Ovary (tissue), 3 donors: ENCODE results near the gene PPIL4.

ENCODE experiments used
- CTCF ChIP-seq, 3 donors: fragments of 450-650 bp in 2 of 3; fragments of 200-600 bp in 1 of 3; IDR thresholded peaks; one replicate each; pipeline versions ENCODE4 v1.5.1 to v1.8.0; 2016 to 2022; ENCODE audit warnings: antibody characterized with exemption in 3 of 3, mild to moderate bottlenecking in 1 of 3
- POLR2A ChIP-seq: fragments of 450-650 bp; IDR thresholded peaks from one replicate; pipeline ENCODE4 v1.6.1; 2017; ENCODE audit warnings: antibody characterized with exemption, mild to moderate bottlenecking, moderate library complexity
- donor health status: DM: no; HTN: no; CAD: no.

- no peak for TF ChIP-seq POLR2A
- no peak for TF ChIP-seq CTCF (IDR thresholded peaks at IDR 0.05)
Observed at GRCh38 chr6:149510793-149511512, 34.9 kb downstream of the PPIL4 start.
